ENCODE results near the gene ADSL.
A peak's percentile ranks its signal among the peaks of the same experiment; 100 is the strongest.
"Not testable (repeated sequence)": the region's sequence is repeated elsewhere in the genome, so short reads cannot be mapped to it uniquely, and the experiment has no call there.

Gene ADSL

DNA sequence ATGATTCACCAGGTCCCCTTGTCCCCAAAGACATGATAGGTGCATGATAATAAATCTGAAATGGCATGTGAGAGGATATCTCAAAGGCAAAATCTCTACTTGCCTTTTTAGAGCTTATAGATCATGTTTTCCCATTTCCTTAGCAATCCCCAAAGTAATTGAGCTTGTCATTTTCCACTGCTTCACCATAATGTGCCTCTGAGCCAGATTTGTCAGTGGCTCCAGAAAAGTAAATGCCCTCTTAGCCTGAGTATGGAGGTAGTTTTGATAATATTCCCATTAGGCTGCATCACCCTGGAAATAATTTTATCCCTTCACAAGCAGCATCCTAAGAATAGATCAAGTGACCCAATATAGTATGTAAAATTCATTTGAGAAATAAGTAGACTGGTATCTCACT, 36.7 kb upstream of the ADSL start:
- no peak overlapping the region for H3K4me3 ChIP-seq (ENCODE audit: low read length)
- TF ChIP-seq, protein P1, sequence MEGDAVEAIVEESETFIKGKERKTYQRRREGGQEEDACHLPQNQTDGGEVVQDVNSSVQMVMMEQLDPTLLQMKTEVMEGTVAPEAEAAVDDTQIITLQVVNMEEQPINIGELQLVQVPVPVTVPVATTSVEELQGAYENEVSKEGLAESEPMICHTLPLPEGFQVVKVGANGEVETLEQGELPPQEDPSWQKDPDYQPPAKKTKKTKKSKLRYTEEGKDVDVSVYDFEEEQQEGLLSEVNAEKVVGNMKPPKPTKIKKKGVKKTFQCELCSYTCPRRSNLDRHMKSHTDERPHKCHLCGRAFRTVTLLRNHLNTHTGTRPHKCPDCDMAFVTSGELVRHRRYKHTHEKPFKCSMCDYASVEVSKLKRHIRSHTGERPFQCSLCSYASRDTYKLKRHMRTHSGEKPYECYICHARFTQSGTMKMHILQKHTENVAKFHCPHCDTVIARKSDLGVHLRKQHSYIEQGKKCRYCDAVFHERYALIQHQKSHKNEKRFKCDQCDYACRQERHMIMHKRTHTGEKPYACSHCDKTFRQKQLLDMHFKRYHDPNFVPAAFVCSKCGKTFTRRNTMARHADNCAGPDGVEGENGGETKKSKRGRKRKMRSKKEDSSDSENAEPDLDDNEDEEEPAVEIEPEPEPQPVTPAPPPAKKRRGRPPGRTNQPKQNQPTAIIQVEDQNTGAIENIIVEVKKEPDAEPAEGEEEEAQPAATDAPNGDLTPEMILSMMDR (conservative IDR thresholded peaks at IDR 0.05; ENCODE audit: low read depth, low read length): no peak
- DNase-seq (ENCODE audit: low read depth): no peak

DNA sequence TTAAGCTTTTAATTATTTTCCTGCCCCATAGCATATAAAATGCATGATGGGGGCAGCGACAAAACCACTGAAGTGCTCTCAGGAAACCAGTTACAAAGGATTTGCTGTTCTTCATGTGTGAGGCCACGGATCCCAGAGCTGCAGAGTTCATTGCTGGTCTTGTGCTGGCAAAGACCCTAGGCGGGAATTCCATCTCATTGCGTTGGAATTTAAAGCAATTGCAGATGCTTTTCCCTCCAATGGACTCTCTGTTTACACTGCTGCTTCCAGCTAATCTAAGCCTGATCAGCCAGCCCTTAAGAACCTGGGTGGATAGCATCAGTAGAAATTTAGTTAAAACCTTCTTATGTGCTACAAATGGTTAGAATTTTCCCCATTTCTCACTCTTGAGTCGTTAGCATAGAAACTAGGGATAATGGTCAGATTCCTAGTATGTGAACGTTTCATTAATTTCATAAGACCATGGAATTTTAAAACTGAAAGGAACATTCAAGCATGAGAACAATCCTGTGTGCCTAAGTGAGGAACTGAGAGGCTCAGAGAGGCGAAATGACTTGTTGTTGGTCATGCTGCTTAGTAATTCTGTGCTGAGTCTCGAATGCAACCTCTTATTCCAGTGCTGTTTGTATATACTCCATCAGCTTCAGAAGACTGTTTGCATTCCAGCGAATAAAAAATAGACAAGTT, 36.1 kb upstream of the ADSL start:
- no peak overlapping the region for H3K4me3 ChIP-seq (ENCODE audit: low read length)
- peak; percentile 76 for DNase-seq (ENCODE audit: low read depth)
- TF ChIP-seq, protein P1 (conservative IDR thresholded peaks at IDR 0.05; ENCODE audit: low read depth, low read length): no peak

DNA sequence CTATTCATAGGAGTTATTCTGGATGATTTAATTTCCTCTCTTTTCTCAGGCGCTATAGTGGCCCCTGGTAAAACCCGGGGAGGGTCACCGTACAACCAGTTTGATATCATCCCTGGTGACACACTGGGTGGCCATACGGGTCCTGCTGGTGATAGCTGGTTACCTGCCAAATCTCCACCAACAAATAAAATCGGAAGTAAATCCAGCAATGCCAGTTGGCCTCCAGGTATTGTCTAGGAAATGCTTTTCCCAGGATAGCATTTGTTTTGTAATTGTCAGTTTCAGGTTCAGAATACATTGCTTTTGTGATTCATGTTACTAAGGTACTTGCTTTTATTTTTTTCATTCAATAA, 35.6 kb upstream of the ADSL start:
- H3K4me3 ChIP-seq (ENCODE audit: low read length): no peak overlapping the region
- TF ChIP-seq, protein P1 (conservative IDR thresholded peaks at IDR 0.05; ENCODE audit: low read depth, low read length): no peak

DNA sequence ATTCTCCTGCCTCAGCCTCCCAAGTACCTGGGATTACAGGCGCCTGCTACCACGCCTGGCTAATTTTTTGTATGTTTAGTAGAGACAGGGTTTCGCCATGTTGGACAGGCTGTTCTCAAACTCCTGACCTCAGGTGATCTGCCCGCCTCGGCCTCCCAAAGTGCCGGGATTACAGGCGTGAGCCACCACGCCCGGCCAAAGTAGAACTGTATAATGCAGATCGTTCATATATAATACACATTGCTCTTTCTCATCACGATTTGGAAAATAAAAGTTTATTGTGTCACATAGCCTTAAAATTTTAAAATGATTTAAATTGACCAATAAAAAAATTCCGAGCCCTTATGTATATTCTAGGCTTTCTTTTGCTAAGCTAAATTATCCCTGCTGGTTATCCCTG, 34.7 kb upstream of the ADSL start:
- DNase-seq (ENCODE audit: low read depth); H3K4me3 ChIP-seq (ENCODE audit: low read length): not testable (repeated sequence)

More for the DNA sequence above, 35.6 kb upstream of the ADSL start:
- no peak for DNase-seq (ENCODE audit: low read depth)

DNA sequence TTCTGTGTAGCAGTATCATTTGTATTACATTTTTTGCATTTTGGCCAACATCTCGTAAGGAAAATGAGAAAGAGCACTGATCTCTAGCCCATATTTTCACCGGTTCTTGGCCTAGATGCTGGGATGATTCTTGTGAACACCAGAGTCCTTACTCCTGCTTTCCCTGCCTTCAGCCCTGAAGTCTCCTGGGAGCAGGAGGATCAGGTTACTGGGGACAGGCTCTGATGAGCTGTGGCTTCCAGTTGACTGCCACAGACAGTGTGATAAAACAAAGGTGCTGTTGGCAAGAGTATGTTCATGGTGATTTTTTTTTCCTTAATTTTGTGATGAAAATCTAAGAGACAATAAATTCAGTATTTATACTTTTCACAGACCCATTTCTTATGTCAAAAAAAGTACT, 34.2 kb upstream of the ADSL start:
- TF ChIP-seq, protein P1 (conservative IDR thresholded peaks at IDR 0.05; ENCODE audit: low read depth, low read length): no peak

DNA sequence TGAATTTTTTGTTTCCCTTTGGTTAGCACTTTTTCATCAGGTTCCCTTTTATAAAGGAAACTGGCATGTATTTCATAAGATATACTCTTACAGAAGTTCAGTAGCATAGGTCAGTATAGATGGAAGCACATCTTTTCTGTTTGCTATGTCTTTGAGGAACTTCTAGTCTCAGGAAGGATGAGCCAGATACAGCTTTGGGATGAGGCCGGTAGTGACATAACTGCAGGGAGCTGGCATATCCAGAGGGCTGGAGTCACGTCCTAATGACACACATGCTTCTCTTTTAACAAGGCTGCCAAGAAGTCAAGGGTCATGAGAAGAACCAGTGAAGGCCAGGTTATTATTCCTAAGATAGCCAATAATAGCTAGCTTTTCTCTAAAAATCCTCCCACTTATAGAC, 33.3 kb upstream of the ADSL start:
- DNase-seq (ENCODE audit: low read depth): no peak
- H3K4me3 ChIP-seq (ENCODE audit: low read length): no peak overlapping the region
- TF ChIP-seq, protein P1 (conservative IDR thresholded peaks at IDR 0.05; ENCODE audit: low read depth, low read length): no peak

More for the DNA sequence above, 34.2 kb upstream of the ADSL start:
- DNase-seq (ENCODE audit: low read depth): no peak
- H3K4me3 ChIP-seq (ENCODE audit: low read length): no peak overlapping the region

DNA sequence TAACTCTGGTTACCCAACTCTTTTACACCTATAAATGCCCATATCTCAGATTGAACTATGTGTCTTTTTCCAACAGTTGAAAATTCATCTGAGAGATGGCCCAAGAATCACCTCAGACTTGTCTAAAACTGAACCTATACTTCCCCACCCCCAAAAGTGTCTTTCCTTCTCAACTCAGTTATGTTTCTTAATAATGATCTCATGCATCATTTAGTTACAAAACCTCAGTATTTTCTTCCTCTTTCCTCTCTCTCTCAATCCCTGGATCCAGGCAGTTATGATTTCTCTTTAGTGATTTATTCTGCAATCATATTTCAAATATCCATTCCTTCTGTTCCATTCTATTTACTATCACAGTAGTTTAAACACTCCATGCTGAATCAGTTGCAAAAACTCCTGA, 32.3 kb upstream of the ADSL start:
- DNase-seq (ENCODE audit: low read depth): no peak
- H3K4me3 ChIP-seq (ENCODE audit: low read length): no peak overlapping the region
- TF ChIP-seq, protein P1 (conservative IDR thresholded peaks at IDR 0.05; ENCODE audit: low read depth, low read length): no peak

Data from retinal pigment epithelial cell (primary cell).